ENCODE data around the gene FAM124B. TPM values are rescaled to one million over a fixed set of nuclear protein-coding genes. Genes with fewer than 3 reads are reported as not detected.

The FAM124B gene
- total RNA-seq, 1 experiment from 2014 or later = 0.83 TPM

DNA sequence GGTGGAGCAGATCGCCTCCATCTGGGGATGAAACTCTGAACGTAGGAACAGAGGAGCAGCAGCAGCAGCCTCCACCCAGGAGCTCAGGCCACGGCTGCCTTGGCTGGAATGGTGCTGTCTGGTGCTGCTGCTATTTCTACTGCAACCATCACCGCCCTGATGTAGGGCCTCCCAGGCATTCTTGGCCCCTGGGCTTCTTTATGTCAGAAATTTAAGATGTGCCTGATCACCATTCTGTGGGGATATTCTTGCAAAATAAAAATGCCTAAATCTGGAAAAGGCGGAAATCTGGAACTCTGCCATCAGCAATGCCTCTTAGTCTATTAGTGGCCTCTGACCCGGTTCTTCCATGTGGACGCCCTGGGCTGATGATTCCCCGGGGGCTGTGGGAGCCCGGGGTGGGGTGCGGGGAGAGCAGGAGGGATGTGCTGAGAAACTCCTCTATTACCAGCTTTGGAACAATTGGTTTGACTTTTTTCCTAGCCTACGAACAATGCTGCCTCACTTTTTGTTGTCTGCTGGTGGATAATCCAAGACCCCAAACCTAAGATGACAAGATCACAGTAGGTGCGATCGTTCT is 47.2 kb downstream of the FAM124B start:
- Histone ChIP-seq H3K79me1 (ENCODE audit: insufficient read depth, low read depth, low read length, poor library complexity, severe bottlenecking) (no peaks in the 10 kb centered on the region), H3K23ac (ENCODE audit: insufficient read length, low read depth, low read length) (no peak overlapping the region), H4K5ac (ENCODE audit: insufficient read length, low read depth, low read length) (no peak overlapping the region), H3K18ac (ENCODE audit: insufficient read length, low read depth, low read length) (no peak overlapping the region), H3K4ac (ENCODE audit: low read depth, low read length) (no peak overlapping the region), H3K23me2 (ENCODE audit: insufficient read length, low read depth, low read length, poor library complexity, severe bottlenecking) (no peaks in the 10 kb centered on the region), H2AK5ac (ENCODE audit: insufficient read length, low read length) (no peak overlapping the region), H4K20me1 (ENCODE audit: control insufficient read depth, insufficient read depth, insufficient read length) (no peaks in the 10 kb centered on the region), H3K56ac (ENCODE audit: insufficient read length, low read depth, low read length) (no peak overlapping the region), H2BK5ac (ENCODE audit: insufficient read length, low read length) (no peak overlapping the region), H3K14ac (ENCODE audit: insufficient read depth, low read length) (no peak overlapping the region), H3K4me1 (ENCODE audit: insufficient read depth, low read length) (no peaks in the 10 kb centered on the region), H3K27me3 (ENCODE audit: insufficient read depth, low read length) (no peaks in the 10 kb centered on the region), H2BK12ac (ENCODE audit: insufficient read length, low read depth, low read length) (no peak overlapping the region), H3K79me2 (ENCODE audit: insufficient read depth, low read length) (no peaks in the 10 kb centered on the region), H3K27ac (ENCODE audit: insufficient read length, low read depth, low read length) (no peak overlapping the region), H3T11ph (ENCODE audit: low read length) (no peak overlapping the region), H2AFZ (ENCODE audit: low read length) (no peak overlapping the region), H2BK20ac (ENCODE audit: low read depth, low read length, poor library complexity, severe bottlenecking) (no peak overlapping the region), H4K8ac (replicated peaks; ENCODE audit: insufficient read length, low read depth, low read length) (no peak overlapping the region), H2BK15ac (ENCODE audit: low read depth, low read length) (no peak overlapping the region), H2BK120ac (ENCODE audit: low read depth, low read length, poor library complexity, severe bottlenecking) (peak overlapping the region; percentile 44), H3K9me3 (ENCODE audit: control insufficient read depth, low read depth, low read length) (no peaks in the 10 kb centered on the region), H4K91ac (ENCODE audit: insufficient read length, low read depth, low read length) (no peak overlapping the region), H3K4me2 (ENCODE audit: insufficient read depth, insufficient read length, low read length) (no peak overlapping the region), H3K9ac (ENCODE audit: extremely low read depth, insufficient read length, low read length) (no peak overlapping the region)
- Mint-ChIP-seq H3K27me3 (ENCODE audit: low read depth) (no peaks in the 10 kb centered on the region; the same call in 1 of the 2 replicates), H3K36me3 (ENCODE audit: insufficient read depth in 1 of 3, low read depth in 3 of 3) (no peaks in the 10 kb centered on the region), H3K9me3 (no peaks in the 10 kb centered on the region), H3K4me3 (no peak overlapping the region), H3K27ac (peak overlapping the region in 1 of 3 experiments; percentile 48; a peak in 1 of 7 replicates), H3K4me1 (0 out of 4 replicates have a peak, but pooled peaks cover 0 to 2% of the 10 kb centered on the region in 2 experiments)
- WGBS (ENCODE audit: extremely low coverage, insufficient read length, low lambda C conversion rate) = no CpG with 5 or more reads among the region's 13 CpGs
- DNase-seq = no peak
- TF ChIP-seq, protein P1, sequence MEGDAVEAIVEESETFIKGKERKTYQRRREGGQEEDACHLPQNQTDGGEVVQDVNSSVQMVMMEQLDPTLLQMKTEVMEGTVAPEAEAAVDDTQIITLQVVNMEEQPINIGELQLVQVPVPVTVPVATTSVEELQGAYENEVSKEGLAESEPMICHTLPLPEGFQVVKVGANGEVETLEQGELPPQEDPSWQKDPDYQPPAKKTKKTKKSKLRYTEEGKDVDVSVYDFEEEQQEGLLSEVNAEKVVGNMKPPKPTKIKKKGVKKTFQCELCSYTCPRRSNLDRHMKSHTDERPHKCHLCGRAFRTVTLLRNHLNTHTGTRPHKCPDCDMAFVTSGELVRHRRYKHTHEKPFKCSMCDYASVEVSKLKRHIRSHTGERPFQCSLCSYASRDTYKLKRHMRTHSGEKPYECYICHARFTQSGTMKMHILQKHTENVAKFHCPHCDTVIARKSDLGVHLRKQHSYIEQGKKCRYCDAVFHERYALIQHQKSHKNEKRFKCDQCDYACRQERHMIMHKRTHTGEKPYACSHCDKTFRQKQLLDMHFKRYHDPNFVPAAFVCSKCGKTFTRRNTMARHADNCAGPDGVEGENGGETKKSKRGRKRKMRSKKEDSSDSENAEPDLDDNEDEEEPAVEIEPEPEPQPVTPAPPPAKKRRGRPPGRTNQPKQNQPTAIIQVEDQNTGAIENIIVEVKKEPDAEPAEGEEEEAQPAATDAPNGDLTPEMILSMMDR (conservative IDR thresholded peaks at IDR 0.05) = no peak
